ENCODE data around the gene CUL7. TPM values are rescaled to one million over a fixed set of nuclear protein-coding genes. Genes with fewer than 3 reads are reported as not detected.
A peak's percentile ranks its signal among the peaks of the same experiment; 100 is the strongest.

The CUL7 gene
- 10 to 100 TPM; 22.0 to 28.4 TPM for total RNA-seq
- polyA plus RNA-seq (ENCODE audit: insufficient read length in 6 of 6): 10 to 100 TPM; 42.0 to 54.3 (median 43.6) TPM
- long read RNA-seq, donor 1, full-length matches to known transcripts: 2 of 10 reads
- long read RNA-seq, donor 1, partial matches to known transcripts: 8 of 10 reads
- long read RNA-seq, donor 1, other reads (novel, unspliced or antisense): 0 of 10 reads
- long read RNA-seq, donor 2, full-length matches to known transcripts: 4 of 4 reads
- long read RNA-seq, donor 2, partial matches to known transcripts: 0 of 4 reads
- long read RNA-seq, donor 2, other reads (novel, unspliced or antisense): 0 of 4 reads
- long read RNA-seq, donor 3, full-length matches to known transcripts: 4 of 267 reads
- long read RNA-seq, donor 3, partial matches to known transcripts: 236 of 267 reads
- long read RNA-seq, donor 3, other reads (novel, unspliced or antisense): 27 of 267 reads
- long read RNA-seq, donor 4, partial matches to known transcripts: 2 of 3 reads
- long read RNA-seq, donor 4, other reads (novel, unspliced or antisense): 1 of 3 reads
- long read RNA-seq, donor 5, full-length matches to known transcripts: 1 of 6 reads
- long read RNA-seq, donor 5, partial matches to known transcripts: 5 of 6 reads
- long read RNA-seq, donor 5, other reads (novel, unspliced or antisense): 0 of 6 reads
- long read RNA-seq, donor 6, full-length matches to known transcripts: 2 of 2 reads
- long read RNA-seq, donor 6, partial matches to known transcripts: 0 of 2 reads
- long read RNA-seq, donor 6, other reads (novel, unspliced or antisense): 0 of 2 reads
- long read RNA-seq, donor 7, full-length matches to known transcripts: 2 of 2 reads
- long read RNA-seq, donor 7, partial matches to known transcripts: 0 of 2 reads
- long read RNA-seq, donor 7, other reads (novel, unspliced or antisense): 0 of 2 reads
- long read RNA-seq, donor 8, full-length matches to known transcripts: 2 of 30 reads
- long read RNA-seq, donor 8, partial matches to known transcripts: 28 of 30 reads
- long read RNA-seq, donor 8, other reads (novel, unspliced or antisense): 0 of 30 reads
- long read RNA-seq, donor 9: 0 reads
- long read RNA-seq, donor 10, partial matches to known transcripts: 1 of 1 reads
- long read RNA-seq, donor 10, other reads (novel, unspliced or antisense): 0 of 1 reads
- long read RNA-seq, donor 11, full-length matches to known transcripts: 1 of 23 reads
- long read RNA-seq, donor 11, partial matches to known transcripts: 22 of 23 reads
- long read RNA-seq, donor 11, other reads (novel, unspliced or antisense): 0 of 23 reads
- long read RNA-seq, donor 12, full-length matches to known transcripts: 3 of 8 reads
- long read RNA-seq, donor 12, partial matches to known transcripts: 5 of 8 reads
- long read RNA-seq, donor 12, other reads (novel, unspliced or antisense): 0 of 8 reads

GRCh38 chr6:43053545-43054205 lies at the start of gene CUL7:
TSS of gene CUL7 (minus strand) at chr6:43053851. CDS start at chr6:43052788, 1,063 bp downstream.
- Histone ChIP-seq H3K4me1 (peaks cover 16 to 36% of the 10 kb centered on the region in 2 donors), H3K9me3 (no peaks in the 10 kb centered on the region), H3K36me3 (peaks cover 0 to 54% of the 10 kb centered on the region in 2 donors), H3K4me3 (peak within 1 kb of the TSS; percentile 75 to 89), H3K27me3 (no peaks in the 10 kb centered on the region), H3K27ac (peak within 1 kb of the TSS; percentile 90 to 95)
- intact Hi-C loops (cut with DNase I): no loop called here
- ATAC-seq (peak; percentile 97), DNase-seq (peak; percentile 90 to 98 (median 94))
- TF ChIP-seq CTCF (IDR thresholded peaks at IDR 0.05): no peak

- H3K4me3 ChIP-seq: no peak overlapping the region
- intact Hi-C loops (cut with DNase I): no loop called here
- TF ChIP-seq CTCF (IDR thresholded peaks at IDR 0.05): no peak
- H3K4me1 ChIP-seq: peaks cover 7 to 10% of the 10 kb centered on the region in 2 donors
- DNase-seq (peak in 1 of 4 donors; percentile 75), ATAC-seq (no peak)
- H3K36me3 ChIP-seq: no peaks in the 10 kb centered on the region
- H3K9me3 ChIP-seq: no peaks in the 10 kb centered on the region
- H3K27ac ChIP-seq: no peak overlapping the region
- H3K27me3 ChIP-seq: no peaks in the 10 kb centered on the region
These were observed 47.8 kb upstream of the CUL7 start for GRCh38 chr6:43101497-43101896.

- no peaks in the 10 kb centered on the region for H3K9me3 ChIP-seq
- no peaks in the 10 kb centered on the region for H3K36me3 ChIP-seq
- no peak overlapping the region for H3K4me3 ChIP-seq
- H3K27ac ChIP-seq: peak overlapping the region; percentile 67 to 85
- DNase-seq: no peak
- peaks cover 11 to 28% of the 10 kb centered on the region in 2 donors for H3K4me1 ChIP-seq
- no peaks in the 10 kb centered on the region for H3K27me3 ChIP-seq
- TF ChIP-seq CTCF (IDR thresholded peaks at IDR 0.05): no peak
- intact Hi-C loops (cut with DNase I): no loop called here
- no peak for ATAC-seq
These were observed 43.9 kb upstream of the CUL7 start for GRCh38 chr6:43097502-43097901.

GRCh38 chr6:43097098-43097489 lies 43.4 kb upstream of the CUL7 start:
- no peaks in the 10 kb centered on the region for H3K27me3 ChIP-seq
- peaks cover 11 to 28% of the 10 kb centered on the region in 2 donors for H3K4me1 ChIP-seq
- H3K4me3 ChIP-seq: no peak overlapping the region
- peak overlapping the region; percentile 67 to 85 for H3K27ac ChIP-seq
- no peaks in the 10 kb centered on the region for H3K36me3 ChIP-seq
- peak; percentile 1 for ATAC-seq
- TF ChIP-seq CTCF (IDR thresholded peaks at IDR 0.05): no peak
- no peak for DNase-seq
- H3K9me3 ChIP-seq: no peaks in the 10 kb centered on the region
- intact Hi-C loops (cut with DNase I): no loop called here
